ENCODE measurements around the gene L1CAM.
A peak's percentile ranks its signal among the peaks of the same experiment; 100 is the strongest.
"Not testable (repeated sequence)": the region's sequence is repeated elsewhere in the genome, so short reads cannot be mapped to it uniquely, and the experiment has no call there.

The L1CAM gene

GRCh38 chrX:153827903-153828302 is 58.1 kb downstream of the L1CAM start:
- DNase-seq = no peak

- no peak for DNase-seq
These were observed 59.0 kb downstream of the L1CAM start for GRCh38 chrX:153827016-153827415.

DNA sequence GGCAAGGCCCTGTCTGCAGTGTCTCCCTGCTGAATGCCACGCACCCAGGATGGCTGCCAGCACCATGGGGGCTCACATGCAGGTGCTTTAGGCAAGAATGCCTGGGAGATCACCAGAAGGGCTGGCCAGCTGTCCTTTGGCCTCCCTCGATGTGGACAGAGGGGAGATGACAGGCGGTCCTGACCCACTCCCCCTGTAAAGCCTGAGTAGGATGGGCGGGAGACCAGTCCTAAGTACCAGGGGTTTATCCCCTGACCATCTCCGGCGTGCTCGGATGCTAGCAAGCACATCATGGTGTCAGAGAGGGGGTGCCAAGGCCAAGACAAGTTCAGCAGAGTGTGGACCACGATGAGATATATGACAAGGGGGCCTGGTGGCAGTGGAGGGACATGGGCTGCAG is 60.9 kb downstream of the L1CAM start:
- DNase-seq = no peak

DNA sequence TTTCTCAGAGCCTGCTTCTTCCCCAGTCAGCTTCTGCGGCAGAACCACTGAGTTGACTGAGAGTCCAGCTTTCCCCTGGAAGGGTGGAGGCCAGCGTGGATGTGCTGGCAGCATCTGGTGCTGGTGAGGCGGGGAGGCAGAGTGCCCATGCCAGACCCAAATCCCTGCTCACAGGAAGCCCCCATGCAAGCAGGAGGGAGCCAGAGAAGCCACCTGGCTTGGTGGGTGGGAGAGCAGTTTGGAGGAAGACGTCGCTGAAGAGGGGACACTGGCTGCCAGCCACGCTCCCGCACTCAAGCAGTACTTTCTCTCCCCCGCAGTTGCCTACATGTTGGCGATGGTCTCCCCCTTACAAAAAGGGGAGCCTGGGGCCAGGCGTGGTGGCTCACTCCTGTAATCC is 61.6 kb downstream of the L1CAM start:
- DNase-seq = no peak

DNA sequence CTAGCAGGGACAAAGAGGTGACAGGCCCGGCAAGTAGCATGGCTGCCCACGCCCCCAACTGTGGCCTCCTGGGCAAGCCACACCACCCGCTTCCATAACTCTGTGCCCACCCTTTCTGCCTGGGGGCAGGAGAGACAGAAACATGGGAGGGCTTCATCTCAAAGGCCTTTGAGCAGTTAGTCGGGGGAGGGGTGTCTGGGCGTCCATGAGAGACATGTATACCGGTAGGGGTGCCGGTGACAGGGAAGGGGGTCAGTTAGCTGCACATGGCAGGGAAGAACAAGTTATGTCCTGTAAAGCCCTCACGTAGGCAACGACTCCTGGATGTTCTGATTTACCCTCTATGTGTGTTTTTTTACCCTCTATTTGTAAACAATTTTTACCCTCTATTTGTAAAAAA is 64.9 kb downstream of the L1CAM start:
- DNase-seq = no peak

DNA sequence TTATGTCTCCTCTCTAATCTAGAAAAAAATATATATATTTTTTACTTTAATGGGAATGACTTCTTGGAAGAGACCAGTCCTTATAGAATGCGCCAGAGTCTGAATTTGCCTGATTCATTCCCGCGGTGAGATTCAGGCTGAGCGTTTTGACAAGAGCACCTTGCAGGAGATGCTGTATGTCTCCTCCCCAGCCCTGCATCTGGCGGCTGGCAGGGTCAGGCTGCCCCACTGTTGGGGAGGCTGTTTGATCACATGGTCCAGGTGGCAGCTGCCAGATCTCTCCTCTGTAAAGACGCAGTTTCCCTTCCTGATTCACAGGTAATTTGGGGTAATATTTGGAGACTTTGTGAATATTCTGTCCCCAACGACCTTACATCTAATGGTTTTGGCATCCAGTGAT is 65.4 kb downstream of the L1CAM start:
- DNase-seq = peak; percentile 46

DNA sequence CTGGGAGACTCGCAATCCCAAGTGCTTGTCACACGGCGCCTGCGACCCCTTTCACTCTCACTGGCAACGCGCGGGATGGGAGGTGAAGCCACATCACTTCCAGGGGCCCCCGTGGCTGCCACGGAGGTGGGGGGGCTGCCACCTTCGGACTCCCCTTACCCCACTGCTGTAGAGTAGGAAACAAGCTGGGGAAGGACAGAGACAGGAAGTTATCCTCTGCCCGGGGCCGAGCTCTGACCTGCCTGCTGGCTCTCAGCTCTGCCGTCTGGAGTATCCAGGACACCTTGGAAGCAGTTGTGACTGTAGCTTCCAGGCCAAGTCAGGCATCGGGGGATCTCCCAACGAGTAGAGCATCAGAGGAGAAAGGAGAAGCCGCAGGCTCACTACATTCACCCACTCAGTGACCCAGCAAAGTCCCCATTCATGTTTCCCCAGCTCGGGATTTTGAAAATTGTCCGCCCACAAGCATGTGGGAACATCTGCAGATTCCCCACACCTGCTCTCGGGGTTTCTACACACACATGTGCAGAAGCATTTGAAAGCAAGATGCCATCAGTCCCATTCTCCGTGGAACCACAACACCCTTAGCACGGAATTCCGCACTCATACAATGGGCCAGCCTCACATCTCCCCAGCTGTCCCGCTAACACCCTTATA is 66.5 kb downstream of the L1CAM start:
- no peak for DNase-seq

DNA sequence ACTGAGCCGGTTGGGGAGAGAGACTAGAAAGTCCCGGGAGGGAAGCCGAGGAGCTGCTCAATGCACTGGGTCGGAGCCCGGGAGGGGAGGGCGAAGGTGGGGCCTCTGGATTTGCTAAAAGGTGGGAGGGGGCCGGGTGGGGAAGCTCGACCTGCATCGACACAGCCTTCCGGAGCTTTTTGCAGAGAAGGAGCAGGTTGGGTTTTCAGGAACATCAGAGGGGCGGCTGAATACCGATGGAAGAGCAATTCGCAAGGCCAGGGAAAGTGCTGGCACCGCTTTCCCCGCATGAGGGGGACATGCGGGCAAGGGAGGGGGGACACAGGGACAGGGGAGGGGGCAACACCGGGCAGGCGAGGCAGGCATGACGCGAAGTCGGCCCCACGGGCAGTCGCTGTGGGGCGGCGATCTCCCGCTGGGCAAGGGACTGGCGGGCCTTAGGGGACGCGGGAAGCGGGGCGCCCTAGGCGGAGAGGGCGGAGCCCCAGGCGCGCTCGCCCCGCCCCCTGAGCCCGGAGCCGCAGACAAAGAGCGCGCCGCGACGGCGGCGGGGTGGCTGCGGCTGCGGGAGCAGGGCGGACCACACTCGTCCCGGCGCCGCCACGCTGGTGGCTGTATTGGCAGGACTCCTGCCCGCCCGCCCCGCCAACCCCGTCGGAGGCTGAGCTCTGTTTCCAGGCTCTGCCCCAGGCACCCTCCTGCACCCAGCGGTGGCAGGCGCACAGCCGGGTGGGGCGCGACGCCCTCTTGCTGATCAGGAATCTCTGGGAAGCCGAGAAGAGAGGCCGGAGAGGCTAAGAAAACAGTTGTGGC is 67.2 kb downstream of the L1CAM start:
- peak; percentile 71 for DNase-seq

- DNase-seq = not testable (repeated sequence)
These were observed 67.9 kb downstream of the L1CAM start for GRCh38 chrX:153818064-153818463.

- no peak for DNase-seq
These were observed 68.9 kb downstream of the L1CAM start for GRCh38 chrX:153816831-153817690.

- DNase-seq = no peak
These were observed 71.2 kb downstream of the L1CAM start for GRCh38 chrX:153814591-153815315.

- DNase-seq = no peak
These were observed 72.8 kb downstream of the L1CAM start for GRCh38 chrX:153813161-153813560.

- DNase-seq = no peak
These were observed 73.8 kb downstream of the L1CAM start for GRCh38 chrX:153812220-153812619.

All from NCI-H1105 (cell line).